Pancreas (tissue), 10 donors: ENCODE results near the gene ABCA7. TPM values are rescaled to one million over a fixed set of nuclear protein-coding genes. Genes with fewer than 3 reads are reported as not detected.

Experiments
- ATAC-seq, 4 donors: fragments of 200-7000 bp; cut with Tn5 transposase; one replicate each; pipeline versions ENCODE4 v1.8.0 to v1.9.1; 2020; ENCODE audit warnings: mild to moderate bottlenecking in 4 of 4, moderate library complexity in 4 of 4
- DNase-seq, 6 donors: peaks; one replicate each; pipeline ENCODE4 v3.0.0-alpha.2; 2020
- FAIRE-seq: peaks from 2 replicates; lab custom pipeline; 2012; peaks lifted over from hg19 to GRCh38; lab: Jason Lieb, UNC
- H3K27ac ChIP-seq, 4 donors: fragments of 200-600 bp; sonication (generic); 1 replicate in 3 of 4; 2 replicates in 1 of 4; pipeline versions ENCODE4 v1.5.0 to v1.8.0; 2020
- H3K27me3 ChIP-seq, 4 donors: fragments of 200-600 bp; one replicate each; pipeline ENCODE4 v1.8.0; 2021
- H3K36me3 ChIP-seq, 3 donors: fragments of 200-600 bp; sonication (generic) in 1 of 3; one replicate each; pipeline versions ENCODE4 v1.5.0 to v1.8.0; 2020 to 2021
- H3K4me1 ChIP-seq, 3 donors: fragments of 200-600 bp; one replicate each; pipeline ENCODE4 v1.8.0; 2021
- H3K4me3 ChIP-seq, 4 donors: fragments of 200-600 bp; sonication (generic) in 2 of 4; one replicate each; pipeline versions ENCODE4 v1.5.0 to v1.8.0; 2020 to 2021
- H3K9me3 ChIP-seq, 4 donors: fragments of 200-600 bp; one replicate each; pipeline ENCODE4 v1.8.0; 2021
- WGBS, 2 donors: extraction: QIAGEN DNeasy Blood & Tissue Kit; methylation state at CpG; one replicate each; pipeline ENCODE4 v1.1.7; 2013; 5-methylcytosine and 5-hydroxymethylcytosine counted together
- intact Hi-C, 3 donors: fragments of 100-400 bp; cut with DNase I; formaldehyde crosslinking; loops; one replicate each; pipeline versions ENCODE4 v1.11.1 to v1.14.2; 2022
- polyA plus RNA-seq, 2 donors: library from polyadenylated mRNA; stranded (reverse); fragments of 200-250 nt; gene quantifications; one replicate each; pipeline ENCODE4 v1.2.3, GENCODE V29; 2013
- total RNA-seq, 6 donors: library from RNA; stranded (reverse); fragmentation: NEBNext Ultra II Directional in 4 of 6; extraction: Animal tissue kit (Norgen Biotek cat#: 25700) in 4 of 6; gene quantifications; one replicate each; pipeline versions ENCODE4 v1.2.1 to v1.2.4, GENCODE V29; 2021 to 2023
- TF ChIP-seq, protein P1 (sequence below), 4 donors: fragments of 200-600 bp; sonication (generic) in 3 of 4; IDR thresholded peaks; one replicate each; pipeline versions ENCODE4 v1.5.0 to v1.8.0; 2021; ENCODE audit warnings: antibody characterized with exemption in 4 of 4
- donor health status: healthy with polysubstance abuse.
- donor health status: DM: no; HTN: no; CAD: no; lungs with moderate emphysema.
- donor health status: DM: no; HTN: no; CAD: no.
- donor health status: control.
- donor health status: control.
- donor health status: Bipolar disorder and iron deficiency.
- donor health status: DM: yes; HTN: yes; CAD: no.
- donor health status: DM: no; HTN: no; CAD: no.
- donor health status: DM: no; HTN: no; CAD: no.
- donor health status: DM: yes; HTN: yes; CAD: no.

The ABCA7 gene
- total and polyA plus RNA-seq, 8 donors: 6.9 to 131 (median 17.8) TPM

DNA sequence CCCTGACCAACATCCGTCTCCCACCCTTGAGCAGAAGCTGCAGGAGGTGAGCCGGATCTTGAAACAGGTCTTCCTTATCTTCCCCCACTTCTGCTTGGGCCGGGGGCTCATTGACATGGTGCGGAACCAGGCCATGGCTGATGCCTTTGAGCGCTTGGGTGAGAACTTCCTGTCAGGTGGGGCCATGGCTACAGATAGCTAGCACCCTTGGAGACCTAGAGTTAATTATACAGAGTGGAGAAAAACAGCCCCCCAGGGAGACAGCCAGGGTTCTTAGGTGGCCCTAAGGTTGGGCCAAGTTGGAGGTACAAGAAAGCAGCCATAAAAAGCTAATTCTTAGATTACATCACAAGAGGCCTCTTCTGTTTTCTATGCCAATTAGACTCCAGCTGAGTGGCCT is 18.2 kb downstream of the ABCA7 start:
- H3K4me1 ChIP-seq: no peaks in the 10 kb centered on the region
- no peaks in the 10 kb centered on the region for H3K27me3 ChIP-seq
- TF ChIP-seq, protein P1, sequence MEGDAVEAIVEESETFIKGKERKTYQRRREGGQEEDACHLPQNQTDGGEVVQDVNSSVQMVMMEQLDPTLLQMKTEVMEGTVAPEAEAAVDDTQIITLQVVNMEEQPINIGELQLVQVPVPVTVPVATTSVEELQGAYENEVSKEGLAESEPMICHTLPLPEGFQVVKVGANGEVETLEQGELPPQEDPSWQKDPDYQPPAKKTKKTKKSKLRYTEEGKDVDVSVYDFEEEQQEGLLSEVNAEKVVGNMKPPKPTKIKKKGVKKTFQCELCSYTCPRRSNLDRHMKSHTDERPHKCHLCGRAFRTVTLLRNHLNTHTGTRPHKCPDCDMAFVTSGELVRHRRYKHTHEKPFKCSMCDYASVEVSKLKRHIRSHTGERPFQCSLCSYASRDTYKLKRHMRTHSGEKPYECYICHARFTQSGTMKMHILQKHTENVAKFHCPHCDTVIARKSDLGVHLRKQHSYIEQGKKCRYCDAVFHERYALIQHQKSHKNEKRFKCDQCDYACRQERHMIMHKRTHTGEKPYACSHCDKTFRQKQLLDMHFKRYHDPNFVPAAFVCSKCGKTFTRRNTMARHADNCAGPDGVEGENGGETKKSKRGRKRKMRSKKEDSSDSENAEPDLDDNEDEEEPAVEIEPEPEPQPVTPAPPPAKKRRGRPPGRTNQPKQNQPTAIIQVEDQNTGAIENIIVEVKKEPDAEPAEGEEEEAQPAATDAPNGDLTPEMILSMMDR (IDR thresholded peaks at IDR 0.05): no peak
- H3K4me3 ChIP-seq: no peak overlapping the region
- H3K9me3 ChIP-seq: no peaks in the 10 kb centered on the region
- intact Hi-C loops: no loop called here
- DNase-seq: no peak
- FAIRE-seq: no peak
- ATAC-seq: no peak
- H3K36me3 ChIP-seq: no peaks in the 10 kb centered on the region
- no peak overlapping the region for H3K27ac ChIP-seq
- 93 to 95% methylated on average over 5 of the region's 5 CpGs for WGBS, 2 donors

DNA sequence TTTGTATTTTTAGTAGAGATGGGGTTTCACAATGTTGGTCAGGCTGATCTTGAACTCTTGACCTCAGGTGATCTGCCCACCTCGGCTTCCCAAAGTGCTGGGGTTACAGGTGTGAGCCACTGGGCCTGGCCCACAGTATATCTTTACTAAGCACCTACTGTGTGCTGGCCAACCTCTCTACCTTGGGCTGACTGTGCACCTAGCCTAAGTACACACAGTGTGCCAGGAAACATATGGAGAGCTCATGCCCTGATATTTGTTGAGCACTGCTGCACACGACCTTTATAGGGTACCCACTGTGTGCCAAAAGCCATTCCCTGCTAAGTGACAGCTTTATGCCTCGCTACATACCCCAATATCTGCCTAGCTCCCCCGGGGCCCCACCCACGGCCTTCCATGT is 20.8 kb downstream of the ABCA7 start:
- FAIRE-seq: no peak
- peaks cover 0 to 6% (median 0%) of the 10 kb centered on the region in 4 donors for H3K27me3 ChIP-seq
- 82 to 88% methylated on average over 5 of the region's 5 CpGs for WGBS, 2 donors
- H3K4me1 ChIP-seq: peaks cover 0 to 5% (median 0%) of the 10 kb centered on the region in 3 donors
- no peak overlapping the region for H3K27ac ChIP-seq
- no peak for DNase-seq
- no peaks in the 10 kb centered on the region for H3K36me3 ChIP-seq
- no peak for ATAC-seq
- intact Hi-C loops: no loop called here
- H3K4me3 ChIP-seq: no peak overlapping the region
- no peaks in the 10 kb centered on the region for H3K9me3 ChIP-seq
- TF ChIP-seq, protein P1 (IDR thresholded peaks at IDR 0.05): no peak

DNA sequence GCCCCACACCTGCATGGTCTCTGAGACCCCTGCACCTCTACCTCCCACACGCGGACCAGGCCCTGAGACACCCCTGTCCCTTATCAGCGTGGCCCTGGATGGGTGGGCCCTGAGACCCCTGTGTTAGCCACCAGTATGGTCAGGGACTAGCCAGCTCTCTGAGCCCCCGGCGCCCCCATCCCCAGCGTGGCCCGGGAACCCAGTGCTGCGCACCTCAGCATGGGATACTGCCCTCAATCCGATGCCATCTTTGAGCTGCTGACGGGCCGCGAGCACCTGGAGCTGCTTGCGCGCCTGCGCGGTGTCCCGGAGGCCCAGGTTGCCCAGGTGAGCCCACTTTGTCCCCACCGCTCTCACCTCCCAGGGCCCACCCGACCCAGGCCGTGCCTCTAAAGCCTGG is 22.1 kb downstream of the ABCA7 start:
- intact Hi-C loops: no loop called here
- DNase-seq: peak in 1 of 6 donors; percentile 74
- no peak for FAIRE-seq

DNA sequence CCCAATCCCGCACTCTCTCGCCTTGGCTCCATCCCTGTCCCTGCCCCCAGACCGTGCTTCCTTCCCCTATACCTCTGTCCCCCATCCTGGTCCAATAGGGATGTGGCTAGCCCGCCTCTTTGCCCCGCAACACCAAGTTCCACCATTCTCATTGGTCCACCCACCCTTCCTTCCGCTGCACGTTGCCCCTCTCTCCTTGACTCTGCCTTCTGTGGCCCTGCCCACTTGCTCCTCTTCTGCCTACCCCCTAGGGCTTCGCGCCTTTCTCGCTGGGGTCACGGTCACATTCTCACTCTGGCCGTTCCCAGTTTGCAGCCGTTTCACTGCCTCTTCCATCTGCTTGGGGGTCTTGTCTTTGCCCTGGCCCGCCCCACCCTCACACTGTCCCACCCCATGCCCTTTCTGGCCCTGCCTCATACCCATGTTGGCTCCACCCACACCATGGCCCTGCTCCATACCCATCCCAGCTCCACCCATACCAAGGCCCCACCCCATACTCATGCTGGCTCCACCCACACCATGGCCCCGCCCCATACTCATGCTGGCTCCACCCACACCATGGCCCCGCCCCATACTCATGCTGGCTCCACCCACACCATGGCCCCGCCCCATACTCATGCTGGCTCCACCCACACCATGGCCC is 22.6 kb downstream of the ABCA7 start:
- Histone ChIP-seq H3K36me3 (no peaks in the 10 kb centered on the region), H3K4me3 (no peak overlapping the region), H3K4me1 (peaks cover 0 to 10% (median 9%) of the 10 kb centered on the region in 3 donors), H3K27ac (no peak overlapping the region), H3K9me3 (no peaks in the 10 kb centered on the region), H3K27me3 (peaks cover 0 to 6% (median 2%) of the 10 kb centered on the region in 4 donors)
- FAIRE-seq (no peak), DNase-seq (no peak), ATAC-seq (no peak)
- TF ChIP-seq, protein P1 (IDR thresholded peaks at IDR 0.05): no peak
- intact Hi-C loops: no loop called here
- 84 to 89% methylated on average over 15 to 17 of the region's 17 CpGs for WGBS, 2 donors

More for the DNA sequence above, 22.1 kb downstream of the ABCA7 start:
- TF ChIP-seq, protein P1 (IDR thresholded peaks at IDR 0.05): no peak
- Histone ChIP-seq H3K36me3 (no peaks in the 10 kb centered on the region), H3K27me3 (peaks cover 0 to 6% (median 2%) of the 10 kb centered on the region in 4 donors), H3K27ac (no peak overlapping the region), H3K4me1 (peaks cover 0 to 10% (median 4%) of the 10 kb centered on the region in 3 donors), H3K9me3 (no peaks in the 10 kb centered on the region), H3K4me3 (no peak overlapping the region)
- WGBS, 2 donors: 89 to 95% methylated on average over 20 of the region's 20 CpGs
- no peak for ATAC-seq
